Endothelial cell of umbilical vein (primary cell): ENCODE data around the gene CCR2.
"Not testable (repeated sequence)": the region's sequence is repeated elsewhere in the genome, so short reads cannot be mapped to it uniquely, and the experiment has no call there.

ENCODE experiments used
- EZH2 ChIP-seq: IDR thresholded peaks from 2 replicates; pipeline ENCODE4 v1.6.1; 2012; ENCODE audit warnings: borderline replicate concordance, low read depth, mild to moderate bottlenecking, moderate library complexity, low read length, inconsistent platforms; ENCODE audit not compliant: severe bottlenecking
- JUN ChIP-seq: IDR thresholded peaks from 2 replicates; pipeline ENCODE4 v1.6.1; 2011; ENCODE audit warnings: borderline replicate concordance, low read depth; ENCODE audit not compliant: insufficient read length, insufficient read depth
- POLR2A ChIP-seq: IDR thresholded peaks from 2 replicates; pipeline ENCODE4 v1.6.1; 2012; ENCODE audit warnings: low read depth, mild to moderate bottlenecking, control low read depth, low read length
- POLR2AphosphoS5 ChIP-seq: IDR thresholded peaks from 2 replicates; pipeline ENCODE4 v1.6.1; 2012; ENCODE audit warnings: low read depth, mild to moderate bottlenecking, control low read depth, low read length, moderate library complexity; ENCODE audit not compliant: insufficient read depth
- TF ChIP-seq, protein P1 (sequence below), 2 donors: IDR thresholded peaks; 1 replicate in 1 of 2; 2 replicates in 1 of 2; pipeline ENCODE4 v1.5.1; 2011; ENCODE audit warnings: low read length in 2 of 2, mild to moderate bottlenecking in 2 of 2, moderate library complexity in 2 of 2, control low read depth in 1 of 2, inconsistent platforms in 1 of 2, low read depth in 1 of 2; ENCODE audit not compliant: insufficient read depth in 1 of 2; ENCODE audit errors: extremely low read depth in 1 of 2

DNA sequence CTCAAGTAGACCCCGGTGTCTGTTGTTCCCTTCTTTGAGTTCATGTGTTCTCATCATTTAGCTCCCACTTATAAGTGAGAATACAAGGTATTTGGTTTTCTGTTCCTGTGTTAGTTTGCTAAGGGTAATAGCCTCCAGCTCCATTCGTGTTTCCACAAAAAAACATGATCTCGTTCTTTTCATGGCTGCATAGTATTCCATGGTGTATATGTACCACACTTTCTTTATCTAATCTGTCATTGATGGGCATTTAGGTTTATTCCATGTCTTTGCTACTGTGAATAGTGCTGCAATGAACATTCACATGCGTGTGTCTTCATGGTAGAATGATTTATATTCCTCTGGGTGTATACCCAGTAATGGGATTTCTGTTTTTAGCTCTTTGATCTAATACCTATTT lies 49.0 kb downstream of the CCR2 start:
- TF ChIP-seq POLR2A, EZH2, POLR2AphosphoS5, JUN: not testable (repeated sequence)
- TF ChIP-seq, protein P1, sequence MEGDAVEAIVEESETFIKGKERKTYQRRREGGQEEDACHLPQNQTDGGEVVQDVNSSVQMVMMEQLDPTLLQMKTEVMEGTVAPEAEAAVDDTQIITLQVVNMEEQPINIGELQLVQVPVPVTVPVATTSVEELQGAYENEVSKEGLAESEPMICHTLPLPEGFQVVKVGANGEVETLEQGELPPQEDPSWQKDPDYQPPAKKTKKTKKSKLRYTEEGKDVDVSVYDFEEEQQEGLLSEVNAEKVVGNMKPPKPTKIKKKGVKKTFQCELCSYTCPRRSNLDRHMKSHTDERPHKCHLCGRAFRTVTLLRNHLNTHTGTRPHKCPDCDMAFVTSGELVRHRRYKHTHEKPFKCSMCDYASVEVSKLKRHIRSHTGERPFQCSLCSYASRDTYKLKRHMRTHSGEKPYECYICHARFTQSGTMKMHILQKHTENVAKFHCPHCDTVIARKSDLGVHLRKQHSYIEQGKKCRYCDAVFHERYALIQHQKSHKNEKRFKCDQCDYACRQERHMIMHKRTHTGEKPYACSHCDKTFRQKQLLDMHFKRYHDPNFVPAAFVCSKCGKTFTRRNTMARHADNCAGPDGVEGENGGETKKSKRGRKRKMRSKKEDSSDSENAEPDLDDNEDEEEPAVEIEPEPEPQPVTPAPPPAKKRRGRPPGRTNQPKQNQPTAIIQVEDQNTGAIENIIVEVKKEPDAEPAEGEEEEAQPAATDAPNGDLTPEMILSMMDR (IDR thresholded peaks at IDR 0.05; ENCODE audit: extremely low read depth in 1 of 2, insufficient read depth in 1 of 2, low read depth in 1 of 2, low read length in 2 of 2): not testable (repeated sequence)
